Bronchus fibroblast of lung (primary cell): ENCODE results near the gene CRY1. TPM values are rescaled to one million over a fixed set of nuclear protein-coding genes. Genes with fewer than 3 reads are reported as not detected.

Source experiments
- total RNA-seq: library from RNA; depleted of rRNA; stranded (reverse); fragments of >200 nt; gene quantifications from 2 replicates; pipeline ENCODE4 v1.2.3, GENCODE V29; 2015

Gene CRY1
- total RNA-seq: 8.8 and 8.9 TPM in 2 replicates

DNA sequence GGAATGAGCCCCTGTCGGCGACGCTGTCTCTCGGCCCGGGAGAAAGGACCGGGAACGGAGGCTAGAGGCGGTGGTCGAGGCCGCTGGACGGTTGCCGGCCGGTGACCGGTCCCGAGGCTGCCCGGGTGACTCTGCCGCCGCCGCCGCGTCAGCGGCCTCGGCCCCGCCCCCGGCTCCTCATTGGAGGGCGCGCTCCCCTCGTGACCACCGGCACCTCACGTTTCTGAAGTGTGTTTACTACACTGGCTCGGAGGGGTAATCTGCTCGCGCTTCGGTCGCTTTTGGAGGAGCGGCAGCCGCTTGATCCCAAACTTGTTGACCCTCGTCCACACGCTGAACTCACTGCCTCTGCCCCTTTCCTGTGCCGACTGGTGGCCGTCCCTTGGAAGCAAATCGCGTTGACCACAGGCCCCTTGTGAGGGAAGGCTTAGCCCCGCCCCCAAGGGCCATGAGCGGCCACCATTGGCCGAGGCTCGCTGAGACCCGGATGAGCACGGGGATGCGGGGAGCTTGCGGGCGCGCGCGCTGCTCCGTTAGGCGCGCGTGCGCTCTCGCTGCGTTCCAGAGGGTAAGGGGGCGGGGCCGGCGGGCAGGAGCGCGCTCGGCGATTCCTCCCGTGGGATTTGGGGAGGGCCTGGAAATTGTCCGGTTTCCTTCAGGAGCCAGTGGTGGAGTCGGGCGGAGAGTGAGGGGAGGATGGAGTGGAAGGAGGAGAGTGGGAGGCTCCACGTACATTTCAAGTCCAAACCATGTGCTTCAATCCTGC is at the start of gene CRY1:
TSS of gene CRY1 (minus strand) at position 133 of the 766 bp plus-strand sequence. CDS start 588 bp downstream, outside the sequence.

GRCh38 chr12:106986625-106987389 is 106.5 kb downstream of the CRY1 start, which contains the start of gene MTERF2:
MTERF2 (minus strand) TSS chr12:106987146; CDS start chr12:106978714, 8,432 bp downstream.

GRCh38 chr12:106955377-106956047 is 137.8 kb downstream of the CRY1 start, which contains the start of gene TMEM263:
TMEM263 (plus strand) TSS chr12:106955907; CDS start chr12:106967117, 11,210 bp downstream.

Other genes with a start within 250 kb of the CRY1 start
- gene TMEM263, start 137.6 kb downstream of the CRY1 start, total RNA-seq: 60.5 and 79.2 TPM in 2 replicates
- 2.9 and 3.9 TPM in 2 replicates for gene MTERF2, start 106.4 kb downstream of the CRY1 start, total RNA-seq